ENCODE data around the gene MISP3.

The MISP3 gene

GRCh38 chr19:14059093-14059480 lies 13.5 kb upstream of the MISP3 start:
- peak; percentile 57 for TF ChIP-seq CTCF (conservative IDR thresholded peaks at IDR 0.05; ENCODE audit: control insufficient read depth, insufficient read depth, low read depth, low read length)
- DNase-seq (ENCODE audit: low read depth), result no peak
- no peak overlapping the region for H3K4me3 ChIP-seq (ENCODE audit: control insufficient read depth, low read depth, low read length)

GRCh38 chr19:14059652-14060155 lies 12.9 kb upstream of the MISP3 start:
- DNase-seq (ENCODE audit: low read depth), result no peak
- no peak for TF ChIP-seq CTCF (conservative IDR thresholded peaks at IDR 0.05; ENCODE audit: control insufficient read depth, insufficient read depth, low read depth, low read length)
- H3K4me3 ChIP-seq (ENCODE audit: control insufficient read depth, low read depth, low read length), result no peak overlapping the region

- H3K4me3 ChIP-seq (ENCODE audit: control insufficient read depth, low read depth, low read length), result no peak overlapping the region
- no peak for DNase-seq (ENCODE audit: low read depth)
- TF ChIP-seq CTCF (conservative IDR thresholded peaks at IDR 0.05; ENCODE audit: control insufficient read depth, insufficient read depth, low read depth, low read length), result no peak
Measured at GRCh38 chr19:14061081-14061749, 11.4 kb upstream of the MISP3 start.

- no peak for TF ChIP-seq CTCF (conservative IDR thresholded peaks at IDR 0.05; ENCODE audit: control insufficient read depth, insufficient read depth, low read depth, low read length)
- no peak for DNase-seq (ENCODE audit: low read depth)
Measured at GRCh38 chr19:14061751-14062557, 10.6 kb upstream of the MISP3 start, which contains the start of gene PALM3. Gene PALM3 (minus strand): TSS chr19:14062076. CDS start chr19:14061980, 96 bp downstream.

GRCh38 chr19:14062558-14062855 lies 10.1 kb upstream of the MISP3 start:
- no peak overlapping the region for H3K4me3 ChIP-seq (ENCODE audit: control insufficient read depth, low read depth, low read length)

More at GRCh38 chr19:14061751-14062557, 10.6 kb upstream of the MISP3 start, which contains the start of gene PALM3:
- no peak within 1 kb of the TSS for H3K4me3 ChIP-seq (ENCODE audit: control insufficient read depth, low read depth, low read length)

GRCh38 chr19:14063105-14063504 lies 9.5 kb upstream of the MISP3 start:
- no peak for DNase-seq (ENCODE audit: low read depth)
- no peak for TF ChIP-seq CTCF (conservative IDR thresholded peaks at IDR 0.05; ENCODE audit: control insufficient read depth, insufficient read depth, low read depth, low read length)
- no peak overlapping the region for H3K4me3 ChIP-seq (ENCODE audit: control insufficient read depth, low read depth, low read length)

More at GRCh38 chr19:14062558-14062855, 10.1 kb upstream of the MISP3 start:
- no peak for DNase-seq (ENCODE audit: low read depth)
- TF ChIP-seq CTCF (conservative IDR thresholded peaks at IDR 0.05; ENCODE audit: control insufficient read depth, insufficient read depth, low read depth, low read length), result no peak

Data from fibroblast of mammary gland (primary cell).